Keratinocyte (primary cell): Measurements from ENCODE around the gene SF3A2. TPM values are rescaled to one million over a fixed set of nuclear protein-coding genes. Genes with fewer than 3 reads are reported as not detected.

Source experiments
- DNase-seq: peaks from one replicate; pipeline ENCODE4 v3.0.0-alpha.2; 2011; ENCODE audit warnings: low read depth, missing footprints, low spot score
- FAIRE-seq: peaks from 2 replicates; lab custom pipeline; 2011; peaks lifted over from hg19 to GRCh38; lab: Jason Lieb, UNC
- H2AFZ ChIP-seq: 2 replicates; pipeline ENCODE4 v1.6.0; 2012; ENCODE audit warnings: low read length, control low read depth, inconsistent platforms; ENCODE audit not compliant: control insufficient read depth
- H3K27ac ChIP-seq: 2 replicates; pipeline ENCODE4 v1.5.1; 2011; ENCODE audit warnings: low read length; ENCODE audit not compliant: control insufficient read depth, insufficient read depth
- H3K27me3 ChIP-seq: 3 replicates; pipeline ENCODE4 v1.6.0; 2011; ENCODE audit warnings: low read length; ENCODE audit not compliant: control insufficient read depth, insufficient read depth; ENCODE audit errors: extremely low read depth
- H3K36me3 ChIP-seq, 2 experiments: 2 replicates in 1 of 2; 3 replicates in 1 of 2; pipeline ENCODE4 v1.5.1; 2011; ENCODE audit warnings: low read length in 2 of 2, mild to moderate bottlenecking in 1 of 2; ENCODE audit not compliant: control insufficient read depth in 2 of 2, insufficient read depth in 2 of 2; ENCODE audit errors: extremely low read depth in 1 of 2
- H3K4me1 ChIP-seq: 3 replicates; pipeline ENCODE4 v1.5.1; 2011; ENCODE audit warnings: low read length; ENCODE audit not compliant: control insufficient read depth, insufficient read depth; ENCODE audit errors: extremely low read depth
- H3K4me2 ChIP-seq: 3 replicates; pipeline ENCODE4 v1.6.0; 2011; ENCODE audit warnings: low read depth, low read length; ENCODE audit not compliant: control insufficient read depth, insufficient read depth; ENCODE audit errors: extremely low read depth
- H3K4me3 ChIP-seq, 3 experiments: fragments of 200-600 bp in 1 of 3; sonication (generic) in 1 of 3; 2 replicates in 2 of 3; 3 replicates in 1 of 3; pipeline ENCODE4 v1.5.1; 2011 to 2016; ENCODE audit warnings: low read length in 3 of 3, mild to moderate bottlenecking in 3 of 3, control low read depth in 2 of 3, inconsistent platforms in 1 of 3, low read depth in 1 of 3, mixed read lengths in 1 of 3, mixed run types in 1 of 3, moderate library complexity in 1 of 3; ENCODE audit not compliant: control insufficient read depth in 2 of 3, insufficient read depth in 2 of 3; ENCODE audit errors: extremely low read depth in 1 of 3
- H3K79me2 ChIP-seq: 2 replicates; pipeline ENCODE4 v1.6.0; 2012; ENCODE audit warnings: low read length; ENCODE audit not compliant: control insufficient read depth, insufficient read depth
- H3K9ac ChIP-seq: 3 replicates; pipeline ENCODE4 v1.6.0; 2011; ENCODE audit warnings: low read length; ENCODE audit not compliant: control insufficient read depth, insufficient read depth; ENCODE audit errors: extremely low read depth
- H3K9me1 ChIP-seq: 3 replicates; pipeline ENCODE4 v1.6.0; 2011; ENCODE audit warnings: low read length; ENCODE audit not compliant: control insufficient read depth, insufficient read depth; ENCODE audit errors: extremely low read depth
- H3K9me3 ChIP-seq: 2 replicates; pipeline ENCODE4 v1.5.1; 2012; ENCODE audit warnings: low read depth, low read length; ENCODE audit not compliant: control insufficient read depth
- H4K20me1 ChIP-seq: 3 replicates; pipeline ENCODE4 v1.6.0; 2011; ENCODE audit warnings: low read length; ENCODE audit not compliant: control insufficient read depth, insufficient read depth; ENCODE audit errors: extremely low read depth
- EZH2 ChIP-seq: IDR thresholded peaks from one replicate; pipeline ENCODE4 v1.6.1; 2012; ENCODE audit warnings: inconsistent platforms, mild to moderate bottlenecking, low read length, moderate library complexity
- dilution Hi-C: fragments of 300-500 bp; cut with MboI; formaldehyde crosslinking; loops from one replicate; pipeline ENCODE4 v1.7.0; 2020; ENCODE audit warnings: low sequenced_read_pairs; ENCODE audit not compliant: extremely low pct_ligation_motif_present
- polyA plus RNA-seq, 5 experiments: library from polyadenylated mRNA; depleted of rRNA in 3 of 5; stranded (reverse) in 3 of 5; stranded (forward) in 1 of 5; unstranded in 1 of 5; fragments of >200 nt; gene quantifications; 1 replicate in 1 of 5; 2 replicates in 3 of 5; 3 replicates in 1 of 5; pipeline versions ENCODE4 v1.2.1 to v1.2.3, GENCODE V29; 2011 to 2012; ENCODE audit warnings: missing spikeins in 2 of 5, low read depth in 1 of 5, low replicate concordance in 1 of 5
- TF ChIP-seq, protein P1 (sequence below), 3 experiments: IDR thresholded peaks in 1 of 3; conservative IDR thresholded peaks in 1 of 3; optimal IDR thresholded peaks in 1 of 3; 2 replicates in 2 of 3; 3 replicates in 1 of 3; pipeline versions ENCODE3 to v1.5.1; 2011; ENCODE audit warnings: low read length in 3 of 3, mild to moderate bottlenecking in 3 of 3, moderate library complexity in 2 of 3, control low read depth in 1 of 3, inconsistent platforms in 1 of 3; ENCODE audit not compliant: insufficient read depth in 2 of 3; ENCODE audit errors: extremely low read depth in 1 of 3

The SF3A2 gene
- polyA plus RNA-seq, 1 donor (not counting 4 experiments of a cell fraction or from before 2014, with no cell fraction given), result 4.7 TPM

DNA sequence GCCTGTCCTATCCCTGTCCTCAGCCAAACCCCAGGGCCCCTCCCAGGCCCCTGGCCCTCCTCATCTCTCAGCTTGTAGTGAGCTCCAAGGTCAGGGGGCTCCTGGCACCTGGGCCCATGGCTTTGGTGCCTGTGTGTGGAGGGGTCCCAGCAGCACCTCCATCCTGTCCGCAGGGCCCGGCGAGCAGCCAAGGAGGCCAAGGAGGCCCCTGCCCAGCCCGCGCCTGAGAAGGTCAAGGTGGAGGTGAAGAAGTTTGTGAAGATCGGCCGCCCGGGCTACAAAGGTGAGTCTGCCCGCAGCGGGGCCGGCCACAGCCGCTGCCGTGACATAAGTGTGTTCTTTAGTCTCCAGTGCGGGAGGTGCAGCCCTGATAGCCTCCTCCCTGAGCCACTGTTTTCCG, 8.6 kb downstream of the SF3A2 start:
- FAIRE-seq, result no peak
- dilution Hi-C loops, result no loop called here

DNA sequence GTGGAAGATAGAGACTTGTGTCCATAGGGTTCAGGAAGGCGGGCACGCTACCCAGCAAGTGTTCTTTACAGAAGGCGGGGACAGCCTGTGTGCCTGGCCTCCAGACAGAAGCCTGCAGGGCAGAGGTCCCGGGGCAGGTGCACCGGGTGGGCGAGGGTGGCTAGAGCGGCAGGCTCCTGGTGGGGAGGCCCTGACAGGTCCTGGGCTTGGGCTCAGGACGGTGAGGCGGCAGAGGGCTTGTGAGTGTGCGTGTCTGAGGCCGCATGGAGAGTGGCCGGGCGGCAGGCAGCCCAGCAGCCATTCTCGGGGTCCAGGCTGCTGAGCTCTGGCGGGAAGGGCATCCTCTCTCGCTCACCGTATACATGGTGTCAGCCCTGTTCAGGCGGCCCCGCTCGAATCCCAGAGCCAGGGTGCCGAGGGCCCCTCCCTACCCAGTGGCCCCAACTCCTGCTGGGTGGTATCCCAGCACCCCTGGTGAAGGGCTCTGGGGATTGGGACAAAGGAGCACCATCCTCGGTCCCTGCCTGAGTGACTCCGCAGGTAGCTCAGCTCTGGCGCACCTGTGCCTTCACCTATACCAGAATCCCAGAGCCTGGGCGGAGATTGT, 9.5 kb downstream of the SF3A2 start:
- H2AFZ ChIP-seq, result no peak overlapping the region
- peaks cover 16% of the 10 kb centered on the region for H3K27me3 ChIP-seq
- no peak overlapping the region for H3K9ac ChIP-seq
- H3K27ac ChIP-seq, result no peak overlapping the region
- peaks cover 34% of the 10 kb centered on the region for H3K79me2 ChIP-seq
- peaks cover 6% of the 10 kb centered on the region for H3K4me1 ChIP-seq
- FAIRE-seq (no peak), DNase-seq (no peak)
- H3K9me1 ChIP-seq, result no peaks in the 10 kb centered on the region
- H4K20me1 ChIP-seq, result peaks cover 33% of the 10 kb centered on the region
- no peak overlapping the region for H3K4me2 ChIP-seq
- H3K36me3 ChIP-seq, result peaks cover 13 to 32% of the 10 kb centered on the region in 2 experiments
- no peaks in the 10 kb centered on the region for H3K9me3 ChIP-seq
- dilution Hi-C loops, result no loop called here
- TF ChIP-seq EZH2, result no peak
- TF ChIP-seq, protein P1, sequence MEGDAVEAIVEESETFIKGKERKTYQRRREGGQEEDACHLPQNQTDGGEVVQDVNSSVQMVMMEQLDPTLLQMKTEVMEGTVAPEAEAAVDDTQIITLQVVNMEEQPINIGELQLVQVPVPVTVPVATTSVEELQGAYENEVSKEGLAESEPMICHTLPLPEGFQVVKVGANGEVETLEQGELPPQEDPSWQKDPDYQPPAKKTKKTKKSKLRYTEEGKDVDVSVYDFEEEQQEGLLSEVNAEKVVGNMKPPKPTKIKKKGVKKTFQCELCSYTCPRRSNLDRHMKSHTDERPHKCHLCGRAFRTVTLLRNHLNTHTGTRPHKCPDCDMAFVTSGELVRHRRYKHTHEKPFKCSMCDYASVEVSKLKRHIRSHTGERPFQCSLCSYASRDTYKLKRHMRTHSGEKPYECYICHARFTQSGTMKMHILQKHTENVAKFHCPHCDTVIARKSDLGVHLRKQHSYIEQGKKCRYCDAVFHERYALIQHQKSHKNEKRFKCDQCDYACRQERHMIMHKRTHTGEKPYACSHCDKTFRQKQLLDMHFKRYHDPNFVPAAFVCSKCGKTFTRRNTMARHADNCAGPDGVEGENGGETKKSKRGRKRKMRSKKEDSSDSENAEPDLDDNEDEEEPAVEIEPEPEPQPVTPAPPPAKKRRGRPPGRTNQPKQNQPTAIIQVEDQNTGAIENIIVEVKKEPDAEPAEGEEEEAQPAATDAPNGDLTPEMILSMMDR (optimal IDR thresholded peaks at IDR 0.05 in 1 of 3, IDR thresholded peaks at IDR 0.05 in 1 of 3, conservative IDR thresholded peaks at IDR 0.05 in 1 of 3; ENCODE audit: extremely low read depth in 1 of 3, insufficient read depth in 2 of 3, low read length in 3 of 3), result no peak
- H3K4me3 ChIP-seq, result no peak overlapping the region

More for the DNA sequence above, 8.6 kb downstream of the SF3A2 start:
- TF ChIP-seq, protein P1 (optimal IDR thresholded peaks at IDR 0.05 in 1 of 3, IDR thresholded peaks at IDR 0.05 in 1 of 3, conservative IDR thresholded peaks at IDR 0.05 in 1 of 3; ENCODE audit: extremely low read depth in 1 of 3, insufficient read depth in 2 of 3, low read length in 3 of 3), result no peak
- no peak for TF ChIP-seq EZH2
- Histone ChIP-seq H3K36me3 (peaks cover 19 to 32% of the 10 kb centered on the region in 2 experiments), H3K9ac (no peak overlapping the region), H3K9me1 (peaks cover 3% of the 10 kb centered on the region), H3K79me2 (peaks cover 43% of the 10 kb centered on the region), H4K20me1 (peaks cover 41% of the 10 kb centered on the region), H3K9me3 (no peaks in the 10 kb centered on the region), H3K27me3 (peaks cover 8% of the 10 kb centered on the region), H2AFZ (no peak overlapping the region), H3K4me2 (no peak overlapping the region), H3K4me1 (peaks cover 14% of the 10 kb centered on the region), H3K4me3 (no peak overlapping the region), H3K27ac (no peak overlapping the region)
- no peak for DNase-seq
